Left ventricle myocardium inferior (tissue), 1 donor: Measurements from ENCODE around the gene CILP. TPM values are rescaled to one million over a fixed set of nuclear protein-coding genes. Genes with fewer than 3 reads are reported as not detected.
"Not testable (repeated sequence)": the region's sequence is repeated elsewhere in the genome, so short reads cannot be mapped to it uniquely, and the experiment has no call there.

ENCODE experiments used
- DNase-seq: peaks from one replicate; pipeline ENCODE4 v3.0.0-alpha.2; 2020
- H3K27ac ChIP-seq: fragments of 200-600 bp; replicated peaks from 2 replicates; pipeline ENCODE4 v1.8.0; 2021
- H3K27me3 ChIP-seq: fragments of 200-600 bp; 2 replicates; pipeline ENCODE4 v1.8.0; 2021; ENCODE audit warnings: low read depth
- H3K36me3 ChIP-seq: fragments of 200-600 bp; 2 replicates; pipeline ENCODE4 v1.8.0; 2021
- H3K4me1 ChIP-seq: fragments of 200-600 bp; 2 replicates; pipeline ENCODE4 v1.8.0; 2021
- H3K4me3 ChIP-seq: fragments of 200-600 bp; 2 replicates; pipeline ENCODE4 v1.8.0; 2021; ENCODE audit warnings: mild to moderate bottlenecking, moderate library complexity
- H3K9me3 ChIP-seq: fragments of 200-600 bp; replicated peaks from 2 replicates; pipeline ENCODE4 v1.8.0; 2021
- intact Hi-C: fragments of 100-400 bp; cut with micrococcal nuclease; formaldehyde crosslinking; loops from one replicate; pipeline ENCODE4 v1.11.0; 2022
- total RNA-seq: library from RNA; stranded (reverse); fragmentation: NEBNext Ultra II Directional; extraction: Animal tissue kit (Norgen Biotek cat#: 25700); gene quantifications from one replicate; pipeline ENCODE4 v1.2.1, GENCODE V29; 2021
- TF ChIP-seq, protein P1 (sequence below): fragments of 200-600 bp; IDR thresholded peaks from 2 replicates; pipeline ENCODE4 v1.8.0; 2021; ENCODE audit warnings: antibody characterized with exemption, mild to moderate bottlenecking, borderline replicate concordance
- donor health status: DM: no; HTN: yes; CAD: no; lungs with severe emphysema.

The CILP gene
- total RNA-seq, 1 donor from 2014 or later, result 7.3 TPM

- no peak overlapping the region for H3K4me3 ChIP-seq
- no peaks in the 10 kb centered on the region for H3K36me3 ChIP-seq
- peaks cover 28% of the 10 kb centered on the region for H3K4me1 ChIP-seq
- H3K27ac ChIP-seq, result peak overlapping the region; percentile 77
- TF ChIP-seq, protein P1, sequence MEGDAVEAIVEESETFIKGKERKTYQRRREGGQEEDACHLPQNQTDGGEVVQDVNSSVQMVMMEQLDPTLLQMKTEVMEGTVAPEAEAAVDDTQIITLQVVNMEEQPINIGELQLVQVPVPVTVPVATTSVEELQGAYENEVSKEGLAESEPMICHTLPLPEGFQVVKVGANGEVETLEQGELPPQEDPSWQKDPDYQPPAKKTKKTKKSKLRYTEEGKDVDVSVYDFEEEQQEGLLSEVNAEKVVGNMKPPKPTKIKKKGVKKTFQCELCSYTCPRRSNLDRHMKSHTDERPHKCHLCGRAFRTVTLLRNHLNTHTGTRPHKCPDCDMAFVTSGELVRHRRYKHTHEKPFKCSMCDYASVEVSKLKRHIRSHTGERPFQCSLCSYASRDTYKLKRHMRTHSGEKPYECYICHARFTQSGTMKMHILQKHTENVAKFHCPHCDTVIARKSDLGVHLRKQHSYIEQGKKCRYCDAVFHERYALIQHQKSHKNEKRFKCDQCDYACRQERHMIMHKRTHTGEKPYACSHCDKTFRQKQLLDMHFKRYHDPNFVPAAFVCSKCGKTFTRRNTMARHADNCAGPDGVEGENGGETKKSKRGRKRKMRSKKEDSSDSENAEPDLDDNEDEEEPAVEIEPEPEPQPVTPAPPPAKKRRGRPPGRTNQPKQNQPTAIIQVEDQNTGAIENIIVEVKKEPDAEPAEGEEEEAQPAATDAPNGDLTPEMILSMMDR, result no peak
- H3K9me3 ChIP-seq, result no peaks in the 10 kb centered on the region
- DNase-seq, result no peak
- intact Hi-C loops, result no loop called here
- H3K27me3 ChIP-seq, result no peaks in the 10 kb centered on the region
These were observed 35.7 kb upstream of the CILP start for GRCh38 chr15:65246939-65247338.

DNA sequence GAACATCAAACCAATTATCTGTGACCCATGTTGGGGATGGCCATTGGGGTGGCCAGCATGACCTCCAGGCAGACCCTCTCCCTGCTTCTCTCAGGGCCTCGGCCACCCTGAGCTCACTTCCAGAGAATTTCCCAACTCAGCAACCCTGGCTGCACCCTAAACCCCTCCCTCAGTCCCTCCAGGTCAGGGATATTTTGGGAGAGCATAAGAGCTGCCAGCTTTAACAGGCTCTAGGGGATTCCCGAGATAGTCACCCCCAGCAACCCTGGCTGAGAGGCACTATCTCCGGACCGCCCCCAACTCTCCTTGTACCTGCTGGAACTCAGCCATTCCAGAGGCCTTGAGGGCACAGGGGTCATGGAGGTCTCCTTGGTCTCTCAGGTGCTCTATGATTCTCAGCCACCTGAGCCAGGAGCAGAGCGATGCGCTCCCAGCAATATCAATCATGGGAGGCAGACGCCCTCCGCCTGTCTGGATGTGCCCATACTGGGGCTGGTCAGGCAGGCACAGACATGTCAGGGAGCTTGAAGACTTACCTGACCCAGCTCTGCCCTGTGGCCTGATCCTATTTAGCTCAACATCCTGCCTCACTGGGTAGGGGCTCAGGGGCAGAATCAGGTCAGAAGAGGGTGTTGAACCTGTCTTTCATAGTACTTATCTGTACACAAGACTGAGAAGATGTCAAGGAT, 34.9 kb upstream of the CILP start:
- Histone ChIP-seq H3K9me3 (no peaks in the 10 kb centered on the region), H3K27me3 (no peaks in the 10 kb centered on the region), H3K36me3 (no peaks in the 10 kb centered on the region), H3K27ac (peak overlapping the region; percentile 77), H3K4me3 (no peak overlapping the region), H3K4me1 (peaks cover 28% of the 10 kb centered on the region)
- intact Hi-C loops, result no loop called here
- TF ChIP-seq, protein P1, result no peak
- DNase-seq, result no peak

DNA sequence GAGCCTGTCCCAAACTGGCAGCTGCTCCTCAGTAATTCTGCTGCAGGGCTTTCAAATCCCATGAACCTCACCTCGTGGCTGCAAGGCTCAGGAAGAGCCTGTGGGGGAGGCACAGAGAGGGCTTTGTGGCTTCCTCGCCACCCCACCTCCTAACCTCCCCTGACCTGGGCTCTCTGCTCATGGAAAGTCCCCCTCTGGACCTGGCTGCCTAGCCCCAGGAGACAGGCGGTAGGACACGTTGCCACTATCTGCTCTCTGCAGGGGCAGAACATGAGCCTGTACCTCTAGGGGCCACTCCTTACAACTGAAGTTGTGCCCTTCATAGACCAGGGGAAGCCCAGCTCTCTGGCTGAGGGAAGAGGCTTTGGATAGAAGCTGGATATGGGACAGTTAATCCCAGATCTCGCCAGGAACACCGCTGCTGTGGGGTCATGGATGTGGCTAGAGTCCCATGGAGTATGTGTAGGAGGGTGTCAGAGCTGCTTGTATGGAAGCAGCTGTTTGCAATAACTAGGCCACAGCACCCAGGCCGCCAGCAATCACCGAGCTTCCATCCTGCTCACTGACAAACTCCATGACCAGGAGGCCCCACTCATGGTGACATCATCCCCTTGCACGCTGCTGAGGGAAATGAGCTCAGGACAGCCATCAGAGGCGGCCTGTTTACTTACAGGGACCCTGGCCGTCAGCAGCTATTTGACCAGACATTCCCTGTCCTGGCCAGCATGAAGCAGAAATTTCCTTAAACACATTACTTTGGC, 34.0 kb upstream of the CILP start:
- Histone ChIP-seq H3K36me3 (no peaks in the 10 kb centered on the region), H3K27me3 (no peaks in the 10 kb centered on the region), H3K4me1 (peaks cover 28% of the 10 kb centered on the region), H3K27ac (peak overlapping the region; percentile 77), H3K9me3 (no peaks in the 10 kb centered on the region), H3K4me3 (no peak overlapping the region)
- intact Hi-C loops, result no loop called here
- TF ChIP-seq, protein P1, result no peak
- peak; percentile 85 for DNase-seq

DNA sequence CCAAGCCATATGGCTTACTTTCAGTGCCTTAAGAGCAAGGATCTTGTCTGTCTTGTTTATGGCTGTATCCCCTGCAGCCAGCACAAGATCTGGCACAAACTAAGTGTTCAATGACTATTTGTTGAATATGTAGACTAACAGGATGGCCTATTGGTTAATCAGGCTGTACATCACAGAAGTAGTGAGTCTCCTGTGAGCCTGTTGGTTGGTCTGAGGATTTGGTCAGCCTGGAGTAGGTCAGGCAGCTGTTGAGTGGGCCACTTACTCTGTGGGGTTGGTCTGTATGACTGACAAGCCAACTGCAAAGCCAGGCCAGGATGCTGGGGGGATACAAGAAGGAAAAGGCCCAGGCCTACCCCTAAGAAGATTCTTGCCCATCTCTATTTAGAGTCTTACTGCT, 33.4 kb upstream of the CILP start:
- Histone ChIP-seq H3K4me3 (no peak overlapping the region), H3K27ac (peak overlapping the region; percentile 77), H3K4me1 (peaks cover 28% of the 10 kb centered on the region), H3K36me3 (no peaks in the 10 kb centered on the region), H3K27me3 (no peaks in the 10 kb centered on the region), H3K9me3 (no peaks in the 10 kb centered on the region)
- no peak for DNase-seq
- TF ChIP-seq, protein P1, result no peak
- intact Hi-C loops, result no loop called here

DNA sequence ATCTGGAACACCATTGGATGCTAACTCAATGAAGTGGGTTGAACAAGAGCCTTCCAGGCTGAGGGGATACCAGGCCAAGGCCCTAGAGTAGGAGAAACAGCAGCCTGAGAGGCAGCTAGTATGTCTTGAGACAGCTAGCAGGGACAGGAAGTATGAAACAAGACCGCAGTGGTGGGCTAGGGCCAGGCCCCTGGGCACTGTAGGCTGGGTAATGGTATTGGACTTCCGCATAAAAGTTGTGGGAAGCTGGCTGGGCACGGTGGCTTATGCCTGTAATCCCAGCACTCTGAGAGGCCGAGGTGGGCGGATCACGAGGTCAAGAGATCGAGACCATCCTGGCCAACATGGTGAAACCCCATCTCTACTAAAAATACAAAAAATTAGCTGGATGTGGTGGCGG, 25.2 kb upstream of the CILP start:
- DNase-seq, intact Hi-C loops, H3K4me3 ChIP-seq, H3K27me3 ChIP-seq, H3K36me3 ChIP-seq, H3K4me1 ChIP-seq, H3K9me3 ChIP-seq: not testable (repeated sequence)
- H3K27ac ChIP-seq, result peak overlapping the region; percentile 3

GRCh38 chr15:65233696-65234095, 22.4 kb upstream of the CILP start:
- peak overlapping the region; percentile 19 for H3K27ac ChIP-seq
- H3K9me3 ChIP-seq, result no peaks in the 10 kb centered on the region
- H3K4me1 ChIP-seq, result no peaks in the 10 kb centered on the region
- TF ChIP-seq, protein P1, result no peak
- no peak overlapping the region for H3K4me3 ChIP-seq
- H3K36me3 ChIP-seq, result no peaks in the 10 kb centered on the region
- intact Hi-C loops, result no loop called here
- DNase-seq, result no peak
- H3K27me3 ChIP-seq, result no peaks in the 10 kb centered on the region
